Iris pigment epithelial cell (primary cell): ENCODE measurements around the gene BABAM2.
A peak's percentile ranks its signal among the peaks of the same experiment; 100 is the strongest.

Source experiments
- DNase-seq: peaks from one replicate; pipeline ENCODE4 v3.0.0-alpha.2; 2011; ENCODE audit warnings: low read depth

BABAM2 gene

DNA sequence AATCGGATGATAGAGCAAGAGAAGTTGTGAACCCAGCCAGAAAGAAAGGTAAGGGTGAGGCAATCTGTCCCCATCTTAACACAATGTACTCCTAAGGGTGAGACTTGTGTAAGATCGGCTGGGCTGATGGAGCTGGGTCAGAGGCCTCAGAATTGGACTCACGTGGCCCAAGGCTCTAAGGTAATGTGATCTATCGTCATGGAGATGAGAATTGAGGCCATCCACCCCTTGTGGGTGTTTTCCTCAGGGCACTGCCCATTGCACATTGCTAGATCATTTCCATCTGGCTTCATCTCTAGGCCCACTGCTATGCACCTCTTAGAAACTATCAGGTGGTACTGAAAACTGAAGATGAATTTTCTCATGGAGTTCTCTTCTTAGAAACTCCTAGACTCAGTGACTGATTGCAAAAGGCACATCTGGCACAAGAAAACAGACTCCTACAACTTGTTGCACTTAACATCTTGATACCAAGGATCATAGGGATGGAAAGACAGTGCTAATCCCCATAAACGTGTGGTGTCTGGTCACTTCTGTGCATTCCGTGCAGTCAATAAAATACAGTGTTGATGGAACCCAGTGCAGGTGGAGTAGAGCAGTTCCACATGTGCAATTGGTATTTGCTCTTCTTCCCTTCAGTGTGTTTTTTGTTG lies 273.2 kb downstream of the BABAM2 start:
- DNase-seq = no peak

DNA sequence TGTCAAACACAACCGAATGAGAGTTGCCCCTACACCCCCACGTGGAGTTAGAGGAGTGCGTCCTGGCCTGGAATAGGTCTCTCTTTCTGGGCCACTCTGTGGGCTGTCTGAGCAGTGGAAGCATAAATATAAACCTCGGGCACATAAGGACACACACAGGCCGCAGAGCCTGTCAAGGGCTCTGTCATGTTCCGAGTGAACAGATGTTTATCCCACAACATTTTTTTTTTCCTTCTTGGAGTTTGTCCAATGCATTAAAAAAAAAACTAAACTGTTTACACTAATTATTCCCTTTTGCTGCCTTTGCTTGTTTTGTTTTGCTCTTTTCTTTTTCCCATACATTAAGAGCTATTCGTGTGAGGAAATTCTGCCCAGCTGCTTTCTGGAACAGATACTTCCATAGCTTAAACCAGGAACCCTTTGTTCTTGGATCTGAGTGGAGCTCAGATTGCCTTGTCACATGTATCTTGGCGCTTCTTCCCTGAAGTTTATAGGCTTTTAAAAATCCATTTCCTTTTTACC lies 273.8 kb downstream of the BABAM2 start:
- peak; percentile 47 for DNase-seq

DNA sequence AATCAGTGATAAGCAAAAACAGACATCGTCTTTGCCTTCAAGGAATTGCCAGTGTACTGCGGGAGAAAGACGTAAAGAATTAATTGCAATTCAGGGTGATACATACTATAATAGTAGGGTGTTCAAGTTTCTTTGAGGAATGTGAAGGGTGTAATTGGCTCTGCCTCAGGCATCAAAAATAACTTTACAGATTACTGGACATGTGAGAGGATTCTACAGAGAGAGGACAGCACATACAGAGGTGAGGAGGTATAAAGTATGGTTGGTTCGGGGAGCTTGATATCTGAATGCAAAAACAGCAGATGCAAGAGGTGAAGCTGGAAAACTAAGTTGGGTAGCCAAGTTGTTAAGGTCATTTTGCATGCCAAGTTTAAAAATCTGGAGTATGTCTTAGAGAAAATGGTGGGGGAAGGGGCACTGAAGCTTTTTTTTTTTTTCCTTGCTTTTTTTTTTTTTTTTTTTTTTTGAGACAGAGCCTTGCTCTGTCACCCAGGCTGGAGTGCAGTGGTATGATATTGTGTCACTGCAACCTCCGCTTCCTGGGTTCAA lies 274.6 kb downstream of the BABAM2 start:
- no peak for DNase-seq

DNA sequence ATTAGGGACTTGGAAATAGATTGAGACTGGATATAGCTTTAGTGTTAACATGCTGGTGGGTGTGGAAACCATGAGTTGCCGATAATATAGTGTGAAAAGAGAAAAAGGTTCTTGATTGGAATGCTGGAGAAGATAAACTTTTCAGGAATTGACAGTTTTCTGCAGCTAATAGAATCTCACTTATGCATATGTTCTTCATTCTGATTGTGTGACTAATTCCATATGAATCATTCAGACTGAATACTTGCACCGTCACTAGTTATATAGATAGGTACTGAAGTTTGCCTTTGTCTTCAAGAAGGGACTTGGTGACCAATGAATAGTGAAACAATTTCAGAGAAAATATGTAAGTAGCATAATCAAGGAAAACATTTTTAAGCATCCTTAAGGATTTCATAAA lies 276.4 kb downstream of the BABAM2 start:
- DNase-seq = peak; percentile 59

DNA sequence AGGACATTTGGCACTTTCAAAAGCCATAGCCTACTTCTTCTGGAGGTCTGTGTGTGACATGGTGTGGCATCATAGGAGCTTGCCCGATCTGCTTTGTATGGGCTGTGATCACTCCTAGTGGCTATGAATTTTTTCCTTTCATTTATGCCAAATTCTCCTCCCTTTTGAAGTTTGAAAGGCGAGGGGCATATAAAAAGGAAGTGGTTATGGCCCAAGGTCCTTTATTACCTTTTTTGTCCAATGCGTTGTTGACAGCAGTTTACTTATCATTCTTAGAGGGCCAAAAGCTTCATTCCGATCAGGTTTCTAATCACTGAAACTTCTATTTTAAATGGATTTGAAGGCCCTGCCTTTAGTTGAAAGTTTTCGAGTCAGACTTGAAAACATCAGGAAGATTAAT lies 277.8 kb downstream of the BABAM2 start:
- DNase-seq = no peak

DNA sequence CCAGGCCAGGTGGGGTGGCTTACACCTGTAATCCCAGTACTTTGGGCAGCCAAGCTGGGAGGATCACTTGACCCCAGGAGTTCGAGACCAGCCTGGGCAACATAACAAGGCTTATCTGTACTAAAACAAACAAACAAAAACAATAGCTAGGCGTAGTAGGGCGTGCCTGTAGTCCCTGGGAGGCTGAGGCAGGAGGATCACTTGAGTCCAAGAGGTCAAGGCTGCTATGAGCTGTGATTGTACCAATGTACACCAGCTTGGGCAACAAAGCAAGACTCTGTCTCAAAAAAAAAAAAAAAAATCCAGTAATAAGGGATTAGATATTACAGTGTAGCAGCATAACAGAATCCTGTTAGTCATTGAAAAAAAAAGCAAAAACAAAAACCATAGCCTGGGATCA lies 279.0 kb downstream of the BABAM2 start:
- DNase-seq = no peak

DNA sequence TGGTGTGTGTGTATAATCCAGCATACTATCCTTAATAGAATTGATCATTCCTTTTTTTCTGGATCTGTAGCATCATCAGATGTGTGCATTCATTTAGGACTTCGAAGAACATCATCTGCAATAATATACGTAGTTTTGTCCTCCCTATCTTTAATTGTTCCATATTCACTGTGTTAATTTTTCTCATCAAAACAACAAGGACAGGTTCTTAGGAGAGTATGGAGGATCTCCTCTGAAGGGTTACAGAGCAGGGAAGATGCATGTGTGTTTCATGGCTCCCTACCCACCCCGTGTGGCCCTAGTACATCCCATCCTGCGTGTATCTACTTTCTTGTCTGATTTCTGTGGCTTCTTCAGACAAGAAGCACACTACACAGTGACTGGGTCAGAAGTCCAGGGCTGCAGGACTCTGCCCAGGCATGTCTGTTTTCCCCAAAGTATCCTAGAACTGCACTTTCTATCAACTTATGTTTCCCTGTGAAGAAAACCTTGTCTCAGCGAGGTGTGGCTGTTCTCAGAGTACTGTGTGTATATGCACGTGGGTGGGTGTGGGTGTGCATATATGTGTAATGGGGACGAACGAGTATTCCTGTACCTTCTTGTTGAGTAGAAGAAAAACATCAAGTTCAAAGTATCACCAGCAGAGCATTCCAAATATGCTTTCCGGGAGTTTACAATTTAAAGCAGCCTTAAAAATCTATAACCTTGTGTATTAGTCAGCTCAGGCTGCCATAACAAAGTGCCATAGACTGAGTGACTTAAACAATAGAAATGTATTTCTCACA lies 281.8 kb downstream of the BABAM2 start:
- peak; percentile 82 for DNase-seq

DNA sequence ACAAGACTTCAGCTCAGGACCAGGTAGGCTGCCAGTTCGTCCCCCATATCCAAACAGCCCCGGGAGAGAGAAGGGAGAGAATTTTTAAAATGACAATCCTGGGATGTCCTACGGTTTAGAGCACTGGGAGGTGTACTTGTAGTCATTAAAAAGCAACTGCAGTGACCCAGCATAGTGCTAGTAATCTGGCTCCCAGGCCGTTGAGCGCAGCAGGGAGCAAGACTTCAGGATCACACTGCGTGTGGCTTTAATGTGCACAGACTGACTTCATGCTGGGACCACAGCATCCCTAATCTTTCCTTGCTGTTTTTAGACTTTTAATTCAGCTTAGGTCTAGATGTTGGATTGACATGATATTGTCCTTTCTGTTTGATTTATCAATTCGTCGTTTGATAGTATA lies 282.8 kb downstream of the BABAM2 start:
- DNase-seq = no peak

DNA sequence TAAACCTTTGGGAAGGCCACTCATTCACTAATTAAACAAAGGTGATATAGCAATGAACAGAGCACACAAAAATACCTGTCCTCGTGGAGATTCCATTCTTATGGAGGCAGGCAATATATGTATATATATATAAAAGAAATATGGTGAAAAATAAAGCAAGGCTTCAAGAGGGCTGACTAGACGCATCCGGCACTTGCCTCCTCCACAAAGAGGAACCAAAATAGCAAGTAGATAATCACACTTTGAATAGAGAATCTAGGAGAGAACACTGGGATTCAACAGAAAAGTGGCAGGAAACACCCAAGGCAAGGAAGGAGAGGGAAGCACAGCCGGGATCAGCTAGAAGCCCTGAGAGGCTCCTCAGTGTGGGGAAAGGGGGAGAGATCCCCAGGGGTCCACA lies 283.7 kb downstream of the BABAM2 start:
- DNase-seq = no peak

DNA sequence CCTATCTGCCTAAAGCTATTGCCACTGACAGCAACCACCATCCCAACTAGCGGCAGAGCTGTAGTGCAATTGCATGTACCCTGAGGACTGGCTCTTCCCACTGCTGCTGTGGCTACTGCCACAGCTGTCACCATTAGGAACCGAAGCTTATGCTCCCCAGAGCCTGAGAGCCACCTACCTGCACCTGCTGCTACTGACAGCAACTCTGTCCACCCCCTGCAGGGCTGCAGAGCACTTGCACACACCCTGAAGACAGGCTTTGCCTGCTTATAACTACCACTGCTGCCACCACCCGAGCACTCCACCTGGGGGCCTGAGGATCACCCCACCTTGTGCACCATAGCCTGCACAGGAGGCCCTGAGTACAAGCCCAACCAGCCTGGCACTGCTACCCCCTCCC lies 284.5 kb downstream of the BABAM2 start:
- no peak for DNase-seq

DNA sequence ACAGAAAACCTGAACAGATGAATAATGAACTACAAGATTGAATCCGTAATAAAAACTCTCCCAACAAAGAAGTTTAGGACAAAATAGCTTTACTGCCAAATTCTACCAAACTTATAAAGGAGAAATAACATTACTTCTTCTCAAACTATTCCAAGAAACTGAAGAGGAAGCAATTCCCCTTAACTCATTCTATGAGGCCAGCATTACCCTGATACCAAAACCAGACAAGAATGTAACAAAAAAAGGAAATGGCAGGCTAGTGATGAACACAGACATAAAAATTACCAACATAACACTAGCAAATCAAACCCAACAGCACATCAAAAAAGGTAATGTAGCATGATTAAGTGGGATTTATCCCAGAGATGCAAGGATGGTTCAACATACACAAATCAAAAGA lies 288.4 kb downstream of the BABAM2 start:
- DNase-seq = no peak

DNA sequence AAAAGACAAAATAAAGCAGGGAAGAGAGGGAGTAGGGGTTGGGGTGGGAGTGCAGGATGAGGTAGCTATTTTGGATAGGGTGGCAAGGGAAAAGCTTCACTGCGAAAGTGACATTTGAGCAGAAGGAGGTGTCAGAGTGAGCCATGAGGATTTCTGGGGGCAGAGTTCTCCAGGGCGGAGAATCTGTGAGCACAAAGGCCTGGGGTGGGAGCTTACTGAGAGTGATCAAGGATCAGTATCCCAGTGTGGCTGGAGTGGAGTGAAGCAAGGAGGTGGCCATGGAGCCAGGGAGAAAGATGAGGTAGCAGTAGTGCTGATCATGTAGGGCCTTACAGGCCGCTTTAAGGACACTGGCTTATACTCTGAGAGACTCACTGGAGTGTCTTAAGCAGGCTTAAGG lies 291.3 kb downstream of the BABAM2 start:
- no peak for DNase-seq

DNA sequence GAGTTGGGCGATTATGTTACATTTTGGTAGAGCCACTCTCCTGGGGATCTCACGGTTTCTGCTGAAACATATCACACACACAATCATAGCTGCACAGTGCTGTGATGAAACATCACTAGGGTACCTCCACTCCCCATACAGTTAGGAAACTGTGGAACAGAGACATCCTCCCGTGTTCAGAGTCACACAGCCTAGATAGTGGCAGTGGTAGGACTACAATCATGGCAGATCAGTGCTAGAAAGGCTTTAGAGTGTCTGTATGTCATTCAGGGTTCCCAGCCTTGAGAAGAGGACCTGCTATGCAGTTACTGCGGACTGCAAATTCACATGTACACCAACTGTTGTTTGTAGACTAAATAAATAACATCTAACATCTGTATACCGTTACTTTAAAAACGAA lies 291.8 kb downstream of the BABAM2 start:
- DNase-seq = no peak

DNA sequence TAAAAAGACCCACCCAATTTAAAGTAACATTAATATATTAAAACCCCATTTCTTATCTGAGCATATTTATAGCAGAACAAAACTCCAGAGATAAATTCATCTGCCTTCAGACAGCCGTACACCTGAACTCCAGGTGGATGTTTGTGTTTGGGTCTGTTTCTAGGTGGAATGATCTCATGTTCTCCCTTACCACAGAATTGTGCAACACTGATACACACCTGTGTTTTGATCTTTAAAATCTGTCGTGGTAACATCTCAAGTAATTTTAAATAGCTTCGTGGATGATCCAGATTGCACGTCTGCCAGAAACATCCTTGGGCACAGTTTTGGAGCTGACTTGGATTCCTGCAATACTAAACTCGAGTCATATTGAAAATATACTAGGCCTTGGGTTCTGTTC lies 294.6 kb downstream of the BABAM2 start:
- no peak for DNase-seq

DNA sequence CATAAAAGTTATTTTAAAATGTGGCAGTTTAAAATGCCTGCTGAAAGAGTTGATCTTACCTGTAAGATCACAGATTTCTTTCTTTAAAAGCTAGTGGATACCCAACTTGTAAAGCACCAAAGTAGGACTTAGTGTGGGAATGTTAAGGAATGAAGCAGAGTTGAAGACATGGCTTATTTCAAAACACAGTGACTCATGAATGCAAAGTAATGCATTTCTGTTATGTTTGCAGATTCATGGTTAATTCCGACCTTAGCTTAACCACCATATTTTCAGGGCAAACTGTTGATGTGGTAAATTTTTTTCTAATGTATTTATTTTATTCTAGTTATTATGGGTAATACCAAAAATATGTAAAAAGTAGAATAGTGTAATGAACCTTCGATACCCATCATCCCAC lies 295.4 kb downstream of the BABAM2 start:
- DNase-seq = peak; percentile 91

DNA sequence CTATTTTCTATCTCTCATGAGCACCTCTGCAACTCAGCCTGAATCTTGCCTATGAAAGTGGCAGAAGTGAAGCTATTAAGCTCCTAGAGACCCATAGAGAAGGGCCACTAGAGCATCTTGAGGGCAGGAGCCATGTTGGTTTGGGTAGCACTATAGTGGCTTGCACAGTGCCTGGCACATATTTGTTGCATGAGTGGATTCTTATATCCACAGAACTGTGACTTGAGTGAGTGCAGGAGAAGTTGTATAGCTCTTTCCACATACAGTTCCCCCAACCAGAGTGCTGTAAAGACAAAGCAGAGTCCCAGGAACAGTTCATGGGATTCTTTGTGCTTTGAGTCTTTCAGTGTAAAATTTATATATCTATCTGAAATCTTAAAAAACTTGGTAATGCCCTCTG lies 296.7 kb downstream of the BABAM2 start:
- no peak for DNase-seq

DNA sequence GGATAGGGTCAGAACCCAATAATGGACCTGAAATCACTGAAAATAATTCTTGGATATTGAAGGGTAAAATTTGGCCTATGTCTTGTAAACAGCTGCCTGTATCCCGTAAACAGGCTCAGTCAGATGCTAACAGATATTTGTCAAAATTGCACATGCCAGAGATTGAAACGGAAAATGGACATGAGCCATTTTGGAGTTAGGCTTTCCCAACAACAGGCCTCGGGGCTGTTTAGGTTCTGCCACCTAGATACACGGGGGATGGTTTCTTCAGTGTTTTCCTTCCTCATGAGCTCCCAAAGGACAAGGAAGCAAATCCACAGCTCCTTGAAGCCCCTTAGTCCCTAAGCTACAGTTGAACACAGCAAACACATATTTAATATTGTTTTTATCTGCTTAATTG lies 297.9 kb downstream of the BABAM2 start:
- DNase-seq = no peak

DNA sequence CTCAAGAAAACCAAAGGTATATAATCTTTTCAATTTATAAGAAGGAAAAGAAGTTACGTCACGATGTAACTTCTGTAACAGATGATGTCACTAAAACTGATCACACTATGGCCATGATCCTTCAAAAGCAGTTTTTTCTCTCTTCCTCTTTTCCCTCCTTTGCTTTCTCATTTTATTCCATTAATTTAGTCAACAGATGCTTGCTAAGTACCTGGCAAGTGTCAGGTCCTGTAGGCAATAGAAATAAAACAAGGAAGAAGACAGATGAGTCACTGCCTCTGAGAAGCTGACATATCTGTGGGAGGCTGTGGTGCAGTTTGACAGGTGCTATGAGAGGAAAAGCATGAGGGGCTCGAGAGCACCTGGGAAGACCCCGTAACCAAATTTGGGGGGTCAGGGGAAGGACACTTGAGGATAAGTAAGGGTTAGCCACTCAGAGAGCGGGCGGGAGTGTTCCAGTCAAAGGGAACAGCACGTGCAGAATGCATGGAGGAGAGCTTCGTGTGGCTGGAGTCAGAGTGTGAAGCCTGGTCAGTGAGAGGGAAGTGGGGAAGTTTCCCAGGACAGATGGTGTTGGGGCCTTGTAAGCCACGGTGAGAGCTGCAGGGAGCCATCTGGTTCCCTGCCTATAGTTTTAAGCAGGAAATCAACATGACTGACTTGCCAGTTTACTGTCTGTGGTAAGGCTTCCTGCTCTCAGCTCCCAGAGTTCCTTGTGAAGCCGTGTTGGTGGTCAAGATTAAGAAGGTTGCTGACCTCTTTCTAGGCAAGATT lies 303.3 kb downstream of the BABAM2 start:
- DNase-seq = peak; percentile 33

DNA sequence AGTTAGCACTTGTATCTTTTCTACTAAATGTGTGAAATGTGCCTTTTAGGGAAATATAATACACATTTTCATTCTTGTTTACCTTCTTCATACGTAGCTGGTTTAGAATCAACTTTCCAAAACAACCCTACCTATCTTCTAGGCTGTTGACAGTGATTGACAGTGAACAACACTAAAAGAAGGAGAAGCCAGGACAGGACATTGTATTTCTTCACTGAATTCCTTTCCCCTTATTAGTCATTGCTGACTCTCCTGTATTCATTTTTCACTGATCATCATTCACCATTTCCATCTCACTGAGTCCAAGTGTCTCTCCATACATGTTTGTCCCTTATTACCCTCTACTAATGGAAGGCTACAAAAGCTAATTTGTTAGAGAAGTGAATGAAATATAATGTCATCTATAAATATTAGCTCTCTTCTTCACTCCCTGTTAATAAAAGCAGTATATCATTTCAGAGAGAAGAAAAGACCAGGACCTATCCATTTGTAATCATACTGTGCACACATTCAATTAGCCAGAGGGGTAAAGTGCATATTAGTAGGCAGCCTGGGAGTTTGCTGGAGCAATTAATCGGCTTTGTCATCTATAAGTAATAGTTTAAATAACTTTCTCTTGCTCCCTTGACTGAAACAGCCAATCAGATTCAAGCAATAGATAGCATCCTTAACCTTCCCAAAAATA lies 309.6 kb downstream of the BABAM2 start:
- no peak for DNase-seq

DNA sequence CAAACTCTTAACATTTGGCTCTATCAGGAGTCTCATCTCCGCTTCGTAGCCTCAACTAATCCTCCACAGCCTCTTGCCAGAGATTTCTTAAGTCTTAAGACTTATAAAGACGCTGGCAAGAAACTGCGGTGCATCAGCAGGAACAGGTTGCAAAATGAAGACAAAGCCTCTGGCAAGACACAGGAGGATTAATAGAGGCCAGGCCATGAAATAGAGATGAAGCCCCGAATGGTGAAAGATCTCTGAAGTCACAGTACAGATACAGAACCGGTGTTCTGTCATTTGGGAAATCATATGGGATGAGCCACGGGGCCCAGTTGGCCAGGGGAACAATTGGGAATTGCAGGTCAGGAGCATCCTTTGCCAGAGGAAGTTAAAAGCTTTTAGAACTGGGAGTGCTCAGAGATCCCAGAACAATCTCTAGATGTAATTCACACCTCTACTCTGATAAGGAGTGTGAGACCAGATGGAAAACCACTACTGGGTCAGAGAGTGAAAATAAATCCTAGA lies 311.2 kb downstream of the BABAM2 start:
- DNase-seq = peak; percentile 86

DNA sequence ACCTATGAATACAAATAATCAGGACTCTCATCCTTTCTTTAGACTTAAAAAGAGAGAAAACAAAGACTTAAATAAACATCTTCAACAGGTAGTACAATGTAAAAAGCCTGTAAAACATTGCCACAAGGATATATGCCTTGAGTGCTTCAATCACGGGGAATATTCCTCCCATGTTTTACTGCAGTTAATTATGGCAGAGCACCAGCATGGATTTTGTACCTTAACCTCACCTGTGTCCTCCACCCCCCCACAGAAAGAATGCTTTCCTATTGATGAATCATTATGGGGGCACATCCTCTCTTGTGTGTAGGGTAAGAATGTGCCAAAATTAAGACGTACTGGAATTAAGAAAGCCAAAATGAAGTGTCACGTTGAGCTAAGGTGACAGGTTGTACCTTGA lies 312.2 kb downstream of the BABAM2 start:
- DNase-seq = no peak

DNA sequence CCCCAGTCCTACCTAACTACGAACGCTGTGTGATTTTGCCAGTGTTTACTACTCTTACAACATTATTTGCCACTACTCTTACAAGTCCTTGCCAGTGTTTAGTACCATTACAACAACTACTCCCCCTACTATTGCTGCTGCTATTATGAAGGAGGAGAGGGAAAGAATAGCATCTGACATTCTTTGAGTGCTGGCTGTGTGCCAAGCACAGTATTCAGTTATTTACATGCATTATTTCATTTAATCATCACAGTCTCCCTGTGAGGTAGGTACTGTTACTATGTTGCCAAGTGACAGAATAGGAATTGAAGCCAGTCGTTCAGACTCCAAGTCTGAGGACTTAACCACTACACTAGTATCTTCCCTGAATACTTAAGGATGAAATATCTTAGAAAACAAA lies 316.2 kb downstream of the BABAM2 start:
- DNase-seq = peak; percentile 53
